ENCODE results near the gene BLZF1. TPM values are rescaled to one million over a fixed set of nuclear protein-coding genes. Genes with fewer than 3 reads are reported as not detected.

Gene BLZF1
- total and polyA plus RNA-seq, 2 of the 8 experiments (the other 6 are each of a cell fraction or from before 2014, with no cell fraction given), result 1.8 to 10.3 TPM

DNA sequence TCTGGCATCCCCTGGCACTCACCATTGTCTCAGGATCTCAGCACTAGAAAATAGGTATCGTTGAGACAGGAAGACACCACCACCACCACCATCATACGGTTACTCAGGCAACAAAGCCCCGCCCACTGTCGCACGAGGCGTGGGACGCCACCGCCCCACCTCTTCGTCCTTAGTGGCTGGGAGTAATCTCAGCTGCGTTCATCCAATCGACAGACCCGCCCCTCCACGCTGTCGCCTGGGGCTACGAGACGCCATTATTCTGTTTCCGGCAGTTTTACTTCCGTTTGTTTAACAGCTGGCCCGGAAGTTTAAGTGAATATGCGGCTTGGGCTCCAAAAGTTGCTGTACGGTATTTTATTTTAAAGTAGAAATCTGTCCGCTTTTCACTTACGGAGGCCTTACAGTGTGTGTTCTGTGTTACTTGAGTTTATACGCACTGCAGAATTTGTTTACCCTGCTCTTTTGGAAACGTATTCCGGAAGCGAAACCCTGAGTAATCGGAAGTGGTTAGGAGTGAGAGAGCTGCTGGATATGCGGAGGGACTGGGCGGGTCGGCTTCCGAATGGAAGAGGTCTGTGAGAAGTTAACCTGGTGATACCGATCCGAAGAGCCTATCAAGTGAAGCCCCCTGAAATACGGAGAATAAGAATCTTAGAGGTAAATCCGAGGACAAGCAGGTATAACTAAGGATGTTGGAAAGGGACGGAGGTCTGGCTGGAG lies at the start of gene BLZF1, which contains the start of gene NME7 (continued):
- TF ChIP-seq CHD7 (IDR thresholded peaks at IDR 0.05; ENCODE audit: insufficient replicate concordance, low read length), result no peak
- TF ChIP-seq HDAC2 (IDR thresholded peaks at IDR 0.05; ENCODE audit: borderline replicate concordance in 1 of 2, low read depth in 2 of 2, low read length in 2 of 2), result no peak
- TF ChIP-seq BRCA1 (IDR thresholded peaks at IDR 0.05; ENCODE audit: low read depth, low read length), result no peak
- no peak for TF ChIP-seq JUND (IDR thresholded peaks at IDR 0.05; ENCODE audit: low read length)
- no peak for TF ChIP-seq SRF (IDR thresholded peaks at IDR 0.05; ENCODE audit: low read depth, low read length)
- no peak for TF ChIP-seq POLR2A (IDR thresholded peaks at IDR 0.05; ENCODE audit: control extremely low read depth in 1 of 2, low read depth in 2 of 2, low read length in 2 of 2)
- TF ChIP-seq, protein P1, sequence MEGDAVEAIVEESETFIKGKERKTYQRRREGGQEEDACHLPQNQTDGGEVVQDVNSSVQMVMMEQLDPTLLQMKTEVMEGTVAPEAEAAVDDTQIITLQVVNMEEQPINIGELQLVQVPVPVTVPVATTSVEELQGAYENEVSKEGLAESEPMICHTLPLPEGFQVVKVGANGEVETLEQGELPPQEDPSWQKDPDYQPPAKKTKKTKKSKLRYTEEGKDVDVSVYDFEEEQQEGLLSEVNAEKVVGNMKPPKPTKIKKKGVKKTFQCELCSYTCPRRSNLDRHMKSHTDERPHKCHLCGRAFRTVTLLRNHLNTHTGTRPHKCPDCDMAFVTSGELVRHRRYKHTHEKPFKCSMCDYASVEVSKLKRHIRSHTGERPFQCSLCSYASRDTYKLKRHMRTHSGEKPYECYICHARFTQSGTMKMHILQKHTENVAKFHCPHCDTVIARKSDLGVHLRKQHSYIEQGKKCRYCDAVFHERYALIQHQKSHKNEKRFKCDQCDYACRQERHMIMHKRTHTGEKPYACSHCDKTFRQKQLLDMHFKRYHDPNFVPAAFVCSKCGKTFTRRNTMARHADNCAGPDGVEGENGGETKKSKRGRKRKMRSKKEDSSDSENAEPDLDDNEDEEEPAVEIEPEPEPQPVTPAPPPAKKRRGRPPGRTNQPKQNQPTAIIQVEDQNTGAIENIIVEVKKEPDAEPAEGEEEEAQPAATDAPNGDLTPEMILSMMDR (IDR thresholded peaks at IDR 0.05; ENCODE audit: control extremely low read depth in 1 of 3, insufficient read depth in 1 of 3, low read depth in 1 of 3, low read length in 3 of 3), result no peak
